Measurements from ENCODE around the gene BEND3.

DNA sequence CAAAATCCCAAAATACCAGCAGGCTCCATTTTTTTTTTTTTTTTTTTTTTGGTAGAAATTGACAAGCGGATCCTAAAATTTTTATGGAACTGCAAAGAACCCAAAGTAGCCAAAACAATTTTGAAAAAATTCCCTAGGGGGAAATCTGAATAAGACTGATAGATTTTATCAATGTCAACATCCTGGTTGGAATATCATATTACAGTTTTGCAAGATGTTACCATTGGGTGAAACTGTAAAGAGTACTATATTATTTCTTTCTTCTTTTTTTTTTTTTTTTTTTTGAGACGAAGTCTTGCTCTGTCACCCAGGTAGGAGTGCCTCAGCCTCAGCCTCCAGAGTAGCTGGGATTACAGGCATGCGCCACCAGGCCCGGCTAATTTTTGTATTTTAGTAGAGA is 29.4 kb upstream of the BEND3 start:
- TF ChIP-seq, protein P1, sequence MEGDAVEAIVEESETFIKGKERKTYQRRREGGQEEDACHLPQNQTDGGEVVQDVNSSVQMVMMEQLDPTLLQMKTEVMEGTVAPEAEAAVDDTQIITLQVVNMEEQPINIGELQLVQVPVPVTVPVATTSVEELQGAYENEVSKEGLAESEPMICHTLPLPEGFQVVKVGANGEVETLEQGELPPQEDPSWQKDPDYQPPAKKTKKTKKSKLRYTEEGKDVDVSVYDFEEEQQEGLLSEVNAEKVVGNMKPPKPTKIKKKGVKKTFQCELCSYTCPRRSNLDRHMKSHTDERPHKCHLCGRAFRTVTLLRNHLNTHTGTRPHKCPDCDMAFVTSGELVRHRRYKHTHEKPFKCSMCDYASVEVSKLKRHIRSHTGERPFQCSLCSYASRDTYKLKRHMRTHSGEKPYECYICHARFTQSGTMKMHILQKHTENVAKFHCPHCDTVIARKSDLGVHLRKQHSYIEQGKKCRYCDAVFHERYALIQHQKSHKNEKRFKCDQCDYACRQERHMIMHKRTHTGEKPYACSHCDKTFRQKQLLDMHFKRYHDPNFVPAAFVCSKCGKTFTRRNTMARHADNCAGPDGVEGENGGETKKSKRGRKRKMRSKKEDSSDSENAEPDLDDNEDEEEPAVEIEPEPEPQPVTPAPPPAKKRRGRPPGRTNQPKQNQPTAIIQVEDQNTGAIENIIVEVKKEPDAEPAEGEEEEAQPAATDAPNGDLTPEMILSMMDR (IDR thresholded peaks at IDR 0.05) = no peak
- TF ChIP-seq POLR2A (IDR thresholded peaks at IDR 0.05) = no peak

All from Peyer's patch (tissue), 4 donors.